C4-2B (cell line): ENCODE results near the gene TCEAL9.

Experiments
- CTCF ChIP-seq: fragments of 450-650 bp; conservative IDR thresholded peaks from 2 replicates; pipeline ENCODE4 v1.5.1; 2017; ENCODE audit warnings: mild to moderate bottlenecking
- ZFX ChIP-seq: fragments of 450-650 bp; IDR thresholded peaks from 2 replicates; pipeline ENCODE4 v1.6.1; 2017

DNA sequence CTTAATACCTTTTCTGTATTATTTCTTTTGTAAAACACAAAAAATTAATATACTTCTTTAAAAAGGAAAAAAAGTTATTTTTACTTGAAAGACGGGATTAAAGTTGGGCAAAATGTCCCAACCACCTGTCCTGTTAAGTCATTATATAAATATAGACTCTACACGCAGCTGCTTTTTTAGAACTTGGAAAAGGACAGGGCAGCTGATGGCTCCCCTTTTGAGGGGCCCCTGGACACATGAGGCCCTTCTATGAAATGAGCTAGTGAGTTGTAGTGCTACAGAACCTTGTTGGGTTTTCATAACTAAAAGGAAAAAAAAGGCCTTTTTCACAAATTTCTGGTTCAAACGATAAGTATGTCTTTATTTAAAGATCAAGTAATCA lies 44.9 kb upstream of the TCEAL9 start:
- TF ChIP-seq CTCF (no peak), ZFX (no peak)
